ENCODE data around the gene CEBPZOS. TPM values are rescaled to one million over a fixed set of nuclear protein-coding genes. Genes with fewer than 3 reads are reported as not detected.

The CEBPZOS gene
- total RNA-seq, 1 experiment from 2014 or later, result 69.0 TPM

DNA sequence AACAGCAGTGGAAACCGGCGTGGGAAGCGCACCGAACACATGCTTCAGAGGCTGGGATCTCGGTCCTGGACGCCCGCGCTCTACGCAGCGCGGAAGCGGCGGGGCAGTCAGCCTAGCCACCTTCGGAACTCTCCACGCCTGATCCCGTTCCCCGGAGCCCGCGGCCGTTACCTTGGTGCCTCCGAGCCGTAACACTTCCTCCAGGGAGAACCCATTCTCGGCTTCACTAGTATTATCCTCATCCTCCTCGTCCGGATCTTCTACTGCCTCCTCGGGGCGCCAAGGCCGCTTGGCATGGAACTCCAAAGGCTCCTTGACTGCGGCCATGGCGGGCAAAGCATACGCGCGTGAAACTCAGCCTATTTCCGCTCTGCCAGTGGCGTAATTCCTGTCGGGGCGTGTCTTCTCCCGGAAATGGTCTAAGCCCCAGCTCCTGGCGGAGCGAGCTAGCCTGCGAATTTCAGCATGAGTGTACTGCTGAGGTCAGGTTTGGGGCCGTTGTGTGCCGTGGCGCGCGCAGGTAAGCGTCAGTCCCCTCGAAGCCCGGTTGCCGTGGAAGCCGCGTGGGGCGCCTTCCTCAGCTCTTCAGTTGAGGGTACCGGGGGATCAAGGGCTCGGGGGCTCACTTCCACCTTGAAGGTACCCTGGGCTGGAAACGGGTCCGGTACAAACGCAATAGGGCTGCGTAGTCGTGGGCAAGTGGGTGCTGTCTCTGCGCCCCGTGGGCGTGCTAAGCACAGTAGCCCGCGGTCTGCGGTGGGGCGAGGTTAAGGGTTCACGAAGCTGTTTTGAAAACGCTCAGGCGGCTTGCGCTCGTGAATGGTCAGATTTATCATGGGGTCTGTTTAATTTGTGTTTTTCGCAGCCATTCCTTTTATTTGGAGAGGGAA, 35.2 kb downstream of the CEBPZOS start, which contains the start of the genes CEBPZ and NDUFAF7:
CEBPZ (minus strand) TSS at position 356 of the 890 bp plus-strand sequence; CDS start at position 327, 29 bp downstream.
NDUFAF7 (plus strand) TSS at position 418 of the 890 bp plus-strand sequence; CDS start at position 466, 48 bp downstream.
- DNase-seq (ENCODE audit: extremely low read depth, low read depth), result peak; percentile 91

- no peak for DNase-seq (ENCODE audit: extremely low read depth, low read depth)
These were observed 36.0 kb downstream of the CEBPZOS start for GRCh38 chr2:37232131-37232933.

DNA sequence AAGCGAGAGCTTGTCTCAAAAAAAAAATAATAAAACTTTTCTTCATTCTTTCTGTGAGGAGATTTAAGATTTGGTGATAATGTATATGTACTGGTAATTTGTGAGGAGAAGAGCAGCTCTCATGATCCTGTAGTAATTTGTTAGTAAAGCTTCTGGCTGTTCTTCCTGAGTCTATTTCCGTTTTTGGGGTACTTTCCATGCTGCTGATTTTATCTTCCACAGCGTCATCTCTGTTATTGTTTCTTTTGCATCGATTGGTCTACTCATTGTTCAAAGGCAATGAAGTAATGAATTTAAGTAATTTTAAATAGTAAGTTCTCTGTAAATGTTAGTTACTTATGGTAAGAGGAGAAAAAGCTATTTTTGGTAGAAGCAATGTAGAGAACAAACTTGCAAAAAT, 47.1 kb downstream of the CEBPZOS start:
- DNase-seq (ENCODE audit: extremely low read depth, low read depth), result no peak

GRCh38 chr2:37244017-37244416, 47.7 kb downstream of the CEBPZOS start:
- no peak for DNase-seq (ENCODE audit: extremely low read depth, low read depth)

DNA sequence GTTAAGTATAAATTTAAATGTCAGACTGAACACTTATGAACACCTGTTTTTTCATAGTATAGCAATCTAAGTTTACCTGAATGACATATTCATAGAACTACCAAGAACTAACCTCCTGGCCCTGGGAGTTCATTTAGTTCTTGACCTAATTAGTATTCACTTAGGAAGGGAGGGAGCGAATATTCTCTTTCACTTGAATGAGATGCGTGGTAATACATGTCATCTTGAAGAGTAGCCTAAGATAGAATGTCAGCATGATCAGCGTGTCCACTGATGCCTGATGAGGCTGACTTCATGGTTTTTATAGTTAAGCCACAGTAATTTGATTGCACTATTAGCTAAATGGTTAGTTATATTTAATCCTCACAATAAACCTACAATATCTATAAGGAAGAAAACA, 48.5 kb downstream of the CEBPZOS start:
- no peak for DNase-seq (ENCODE audit: extremely low read depth, low read depth)

DNA sequence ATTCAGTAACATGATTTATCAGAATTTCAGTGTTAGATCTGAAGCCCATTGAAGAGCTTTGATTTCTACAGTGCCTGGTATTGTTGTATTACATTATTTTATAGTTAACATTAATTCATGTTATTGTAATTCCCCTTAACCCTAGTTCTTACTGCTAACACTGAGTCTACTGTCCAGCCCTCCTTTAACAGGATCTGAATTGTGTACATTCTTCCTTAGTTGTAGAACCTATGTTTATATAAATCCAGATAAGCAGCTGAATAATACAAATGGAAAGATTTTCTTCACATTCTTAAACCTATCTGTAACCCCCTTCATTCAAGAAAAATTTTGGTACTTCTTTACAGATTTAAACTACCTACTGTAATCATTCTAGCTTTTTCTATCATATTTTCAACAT, 49.9 kb downstream of the CEBPZOS start:
- no peak for DNase-seq (ENCODE audit: extremely low read depth, low read depth)

DNA sequence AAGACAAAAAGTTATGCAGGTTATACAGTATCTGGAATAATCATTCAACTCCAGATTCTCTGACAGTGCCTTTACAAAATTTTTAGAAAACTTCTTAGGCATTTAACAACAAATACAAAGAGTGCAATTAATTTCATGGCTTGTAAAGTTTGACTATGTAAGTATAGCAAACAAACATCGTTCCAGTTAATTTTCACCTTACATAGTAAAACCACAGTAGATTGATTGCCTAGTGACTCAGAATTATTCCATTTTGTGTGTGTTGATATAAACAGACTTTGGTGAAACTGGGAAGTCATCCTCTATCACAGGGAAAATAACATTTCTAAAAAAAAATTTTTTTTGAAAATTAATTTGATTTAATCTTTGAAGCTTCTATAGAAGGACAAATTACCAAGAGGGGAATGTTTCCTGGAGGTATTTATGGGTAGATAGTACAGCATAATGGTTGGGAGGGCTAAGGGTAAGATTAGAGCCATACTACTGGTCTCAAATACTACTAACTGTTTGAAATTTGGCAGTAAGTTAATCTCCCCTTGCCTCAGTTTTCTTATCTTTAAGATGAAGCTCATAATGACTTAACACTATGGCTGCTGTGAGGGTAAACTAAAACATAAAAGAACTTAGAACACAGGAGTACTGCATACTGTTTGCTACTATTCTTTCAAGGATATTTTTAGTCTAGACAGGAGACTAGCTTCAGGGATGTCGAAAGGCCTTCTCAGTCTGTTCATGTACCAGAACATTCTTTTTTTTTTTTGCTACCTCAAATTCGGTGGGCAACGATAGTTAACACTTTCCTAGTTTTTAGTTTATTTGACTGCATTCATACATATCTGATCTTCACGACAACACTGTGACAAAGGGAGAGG, 54.8 kb downstream of the CEBPZOS start:
- no peak for DNase-seq (ENCODE audit: extremely low read depth, low read depth)

Other genes with a start within 250 kb of the CEBPZOS start
- gene STRN, start 230.0 kb upstream of the CEBPZOS start, total RNA-seq (2014; rRNA removed; shearing (Covaris generic)), result 16.1 and 17.4 TPM in 2 replicates
- 14.2 and 16.9 TPM in 2 replicates for gene HEATR5B, start 112.1 kb upstream of the CEBPZOS start, total RNA-seq (2014; rRNA removed; shearing (Covaris generic))
- 11.3 TPM in 2 replicates for gene GPATCH11, start 112.0 kb upstream of the CEBPZOS start, total RNA-seq (2014; rRNA removed; shearing (Covaris generic))
- gene EIF2AK2, start 39.5 kb upstream of the CEBPZOS start, total RNA-seq (2014; rRNA removed; shearing (Covaris generic)), result 28.4 and 31.8 TPM in 2 replicates
- gene SULT6B1, start 7.8 kb upstream of the CEBPZOS start, total RNA-seq (2014; rRNA removed; shearing (Covaris generic)), result not detected in 2 replicates
- gene CEBPZ, start 35.1 kb downstream of the CEBPZOS start, total RNA-seq (2014; rRNA removed; shearing (Covaris generic)), result 68.6 and 70.5 TPM in 2 replicates
- 16.6 and 21.0 TPM in 2 replicates for gene NDUFAF7, start 35.2 kb downstream of the CEBPZOS start, total RNA-seq (2014; rRNA removed; shearing (Covaris generic))
- 54.8 and 56.1 TPM in 2 replicates for gene PRKD3, start 128.3 kb downstream of the CEBPZOS start, total RNA-seq (2014; rRNA removed; shearing (Covaris generic))
- gene QPCT, start 148.1 kb downstream of the CEBPZOS start, total RNA-seq (2014; rRNA removed; shearing (Covaris generic)), result 311 and 322 TPM in 2 replicates

Data from NCI-H460 (cell line).